GM19035 (cell line): Measurements from ENCODE around the gene MAGI1.

Experiments
- ATAC-seq: cut with Tn5 transposase; IDR thresholded peaks from one replicate; pipeline ENCODE4 v1.9.1; 2021; ENCODE audit not compliant: unreplicated experiment

The MAGI1 gene

DNA sequence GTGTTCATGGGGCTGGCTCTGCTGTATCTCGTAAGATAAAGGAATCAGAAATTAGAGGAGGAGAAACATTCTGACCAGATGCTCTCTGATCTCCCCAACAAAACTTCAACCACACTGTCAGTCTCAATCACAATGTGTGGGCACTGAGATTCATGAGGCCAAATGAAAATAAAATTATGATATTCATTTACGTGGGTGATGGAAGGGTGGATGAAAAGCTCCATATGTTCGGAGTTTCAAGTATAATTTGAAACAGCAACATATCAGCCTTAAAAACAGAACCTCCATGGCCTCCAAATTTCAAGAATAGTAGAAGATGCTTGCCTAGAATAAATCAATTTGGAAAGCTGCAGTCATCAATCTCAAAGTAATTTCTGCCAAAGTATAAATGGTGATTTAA is 363.7 kb downstream of the MAGI1 start:
- ATAC-seq: no peak

DNA sequence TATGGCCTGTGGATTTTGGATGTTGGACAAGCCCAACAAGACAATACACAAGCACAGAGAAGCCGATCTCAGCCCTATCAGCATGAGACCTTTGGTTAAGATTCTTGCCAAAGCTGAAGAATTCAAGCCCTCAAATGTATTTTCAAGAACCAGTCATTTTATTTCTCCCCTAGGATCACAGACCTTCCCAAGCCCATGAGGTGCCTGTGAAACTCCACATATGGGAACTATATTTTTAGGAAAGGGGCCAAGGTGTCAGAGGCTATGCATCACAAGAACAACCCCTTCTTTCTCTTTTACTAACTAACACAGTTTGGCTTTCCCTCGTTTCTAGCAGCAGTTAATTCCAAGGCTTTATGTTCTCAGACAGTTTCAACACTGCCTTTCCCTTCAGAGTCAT is 364.5 kb downstream of the MAGI1 start:
- no peak for ATAC-seq

DNA sequence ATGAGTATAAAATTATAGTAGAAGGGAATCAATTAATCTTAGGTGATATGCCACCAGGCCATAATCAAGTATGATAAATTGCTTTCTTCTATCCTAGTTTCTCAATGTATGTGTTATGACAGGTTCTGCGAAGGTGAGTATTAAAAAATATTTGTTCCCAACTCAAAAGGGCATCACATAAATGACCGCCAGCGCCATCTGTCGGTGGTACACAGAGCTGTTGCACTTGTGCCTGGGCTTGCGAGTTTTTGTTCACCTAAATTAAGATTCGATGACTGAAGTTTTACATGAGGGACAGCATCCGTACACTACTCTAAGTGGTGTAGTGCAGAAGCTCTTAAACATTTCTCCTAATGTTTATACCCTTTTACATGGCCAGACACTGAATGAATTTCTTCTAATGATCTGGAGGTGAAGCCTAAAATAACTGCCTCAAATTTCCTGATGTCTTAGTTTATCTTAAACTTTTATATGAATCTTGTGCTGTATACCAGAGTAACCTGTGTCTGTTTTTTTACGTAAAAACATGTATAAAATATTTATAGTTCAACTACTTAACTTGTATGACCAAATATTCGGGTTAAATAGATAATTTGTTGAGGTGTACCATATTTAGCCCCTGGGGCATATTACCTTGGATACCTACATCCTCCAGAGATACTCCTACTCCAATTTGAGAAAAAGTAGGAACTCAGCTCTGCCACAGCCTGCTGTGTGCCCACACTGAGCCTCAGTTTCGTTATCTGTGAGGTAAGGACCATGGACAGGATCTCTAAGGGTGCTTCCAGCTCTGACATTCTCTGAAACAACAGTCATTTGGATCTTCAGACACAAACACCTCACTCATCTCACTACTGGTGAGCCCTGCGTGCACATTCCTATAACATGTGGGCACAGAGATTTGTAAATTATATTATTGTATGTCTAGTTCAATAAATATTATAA is 365.6 kb downstream of the MAGI1 start:
- no peak for ATAC-seq

DNA sequence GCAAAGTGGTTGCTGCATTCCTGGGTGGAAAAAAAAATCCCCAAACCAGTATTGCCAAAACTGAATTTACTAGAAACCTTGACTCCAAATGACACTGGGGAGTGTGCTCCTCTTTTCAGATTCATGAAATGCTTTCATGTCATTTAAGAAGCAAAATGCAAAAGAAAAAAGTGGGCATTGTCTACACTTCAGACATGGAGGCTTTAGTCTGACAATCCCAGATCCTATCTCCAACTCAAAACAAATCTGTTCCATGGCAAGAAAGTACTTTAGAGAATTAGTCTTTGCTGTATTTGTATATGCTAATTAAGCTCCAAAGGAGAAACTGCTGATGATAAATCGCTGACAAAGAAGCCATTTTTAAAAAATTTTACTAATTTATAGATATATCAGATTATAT is 366.7 kb downstream of the MAGI1 start:
- no peak for ATAC-seq

DNA sequence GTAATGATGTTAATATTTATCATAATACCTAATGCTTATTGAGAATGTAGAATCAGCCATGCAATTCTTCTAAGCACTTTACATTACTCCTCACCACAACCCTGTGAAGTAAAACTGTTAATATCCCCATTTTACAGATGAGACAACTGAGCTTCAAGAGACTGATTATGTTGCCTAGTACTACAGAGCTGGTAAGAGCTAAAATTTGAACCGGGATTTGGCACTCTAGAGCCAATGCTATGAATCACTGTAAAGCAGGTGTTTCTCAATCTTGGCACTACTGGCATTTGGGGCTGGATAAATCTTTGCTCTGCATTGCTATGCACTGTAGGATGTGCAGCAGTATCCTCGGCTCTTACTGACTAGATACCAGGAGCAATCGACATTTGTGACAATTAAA is 367.7 kb downstream of the MAGI1 start:
- ATAC-seq: no peak

DNA sequence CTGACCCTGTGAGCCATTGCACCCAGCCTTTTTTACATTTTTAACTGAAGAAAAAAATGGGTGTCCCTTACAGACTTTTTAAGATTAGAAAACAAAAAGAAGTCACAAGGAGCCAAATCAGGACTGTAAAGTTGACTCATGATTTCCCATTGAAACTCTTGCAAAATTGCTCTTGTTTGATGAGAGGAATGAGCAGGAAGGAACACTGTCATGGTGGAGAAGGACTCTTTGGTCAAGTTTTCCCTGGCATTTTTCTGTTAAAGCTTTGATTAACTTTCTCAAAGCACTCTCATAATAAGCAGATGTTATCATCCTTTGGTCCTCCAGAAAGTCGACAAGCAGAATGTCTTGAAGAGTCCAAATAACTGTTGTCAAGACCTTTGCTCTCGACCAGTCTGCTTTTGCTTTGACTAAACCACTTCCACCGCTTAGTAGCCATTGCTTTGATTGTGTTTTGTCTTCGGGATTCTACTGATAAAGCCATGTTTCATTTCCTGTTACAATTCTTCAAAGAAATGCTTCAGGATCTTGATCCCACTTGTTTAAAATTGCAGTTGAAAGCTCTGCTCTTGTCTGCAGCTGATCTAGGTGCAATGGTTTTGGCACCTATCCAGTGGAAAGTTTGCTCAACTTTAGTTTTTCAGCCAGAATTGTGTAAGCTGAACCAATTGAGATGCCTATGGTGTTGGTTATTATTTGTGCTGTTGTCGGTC is 369.4 kb downstream of the MAGI1 start:
- ATAC-seq: no peak

DNA sequence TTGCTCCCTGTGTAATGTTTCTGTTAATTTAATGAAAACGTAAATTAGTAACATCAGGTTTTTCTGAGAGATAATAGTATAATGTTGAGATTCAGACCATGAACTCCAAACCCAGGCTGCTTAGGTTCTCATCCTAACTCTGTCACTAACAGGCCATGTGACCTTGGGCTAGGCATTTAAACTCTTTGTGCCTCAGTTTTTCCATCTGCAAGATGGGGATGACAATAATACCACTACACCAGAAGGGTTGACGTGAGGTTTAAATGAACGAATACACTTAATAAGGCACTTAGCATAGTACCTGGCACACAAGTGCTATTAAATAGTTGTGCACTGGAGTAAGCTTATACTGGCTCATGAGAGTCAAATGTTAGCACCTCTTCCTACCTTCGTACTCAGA is 370.8 kb downstream of the MAGI1 start:
- ATAC-seq: no peak

DNA sequence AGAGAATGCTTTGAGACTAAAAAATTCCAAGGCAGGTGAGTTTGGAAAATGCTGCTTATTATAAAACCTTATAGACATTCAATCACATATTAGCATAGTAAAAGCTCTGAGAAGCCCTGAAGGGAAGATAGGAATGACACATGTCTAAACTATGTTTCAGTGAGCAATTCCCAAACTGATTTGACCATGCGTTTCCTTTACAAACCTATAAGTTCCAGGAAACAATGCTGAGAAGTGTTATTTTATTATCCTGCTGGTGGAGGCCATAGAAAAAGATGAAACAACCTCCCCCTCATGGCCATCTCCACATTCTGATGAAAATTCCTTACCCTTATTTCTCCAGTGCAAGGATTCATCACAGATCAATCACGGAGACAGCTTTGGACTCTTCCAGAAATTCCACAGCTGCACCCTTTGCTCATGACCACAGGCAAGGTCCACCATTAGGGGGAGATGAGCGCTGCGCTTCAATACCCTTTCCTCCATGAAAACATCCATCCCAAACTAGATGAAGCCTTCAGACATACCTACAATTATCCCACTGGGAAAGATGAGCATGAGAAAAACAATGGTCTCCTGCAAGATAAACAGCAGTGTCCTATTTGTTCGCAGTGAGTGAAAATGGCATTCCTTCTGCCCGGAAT is 372.1 kb downstream of the MAGI1 start:
- no peak for ATAC-seq

DNA sequence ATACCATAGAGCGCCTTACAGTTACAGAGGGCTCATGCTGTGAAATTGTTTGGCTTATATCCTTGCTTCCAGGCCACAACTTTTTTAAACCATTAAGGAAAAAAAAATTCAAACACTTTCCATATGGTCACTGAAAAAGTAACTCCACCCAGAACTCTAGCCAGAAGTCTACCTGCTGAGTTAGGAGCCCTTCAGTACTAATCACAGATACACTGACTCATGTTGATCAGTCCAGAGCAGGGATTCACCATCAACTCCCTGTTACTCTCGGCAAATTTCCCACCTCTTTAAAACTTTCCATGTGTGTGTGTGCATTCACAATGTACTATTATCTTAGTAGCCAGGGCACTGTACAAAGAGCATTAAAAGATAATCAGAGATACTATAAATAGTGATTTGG is 372.8 kb downstream of the MAGI1 start:
- ATAC-seq: no peak

DNA sequence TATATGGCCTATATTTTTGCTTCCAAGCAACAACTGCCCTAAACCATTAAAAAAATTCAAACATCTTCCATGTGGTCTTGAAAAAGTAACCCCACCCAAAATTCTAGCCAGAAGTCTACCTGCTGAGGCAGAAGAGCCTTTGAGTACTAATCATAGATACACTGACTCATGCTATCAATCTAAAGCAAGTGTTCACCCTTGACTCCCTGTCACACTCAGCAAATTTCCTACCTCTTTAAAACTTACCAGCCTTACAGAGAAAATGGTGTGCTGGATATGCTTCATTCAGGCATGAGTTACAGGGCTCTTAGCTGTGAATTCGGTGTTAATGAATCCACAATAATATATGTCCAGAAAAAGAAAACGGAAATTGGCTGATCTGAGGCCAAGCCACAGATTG is 373.8 kb downstream of the MAGI1 start:
- no peak for ATAC-seq

DNA sequence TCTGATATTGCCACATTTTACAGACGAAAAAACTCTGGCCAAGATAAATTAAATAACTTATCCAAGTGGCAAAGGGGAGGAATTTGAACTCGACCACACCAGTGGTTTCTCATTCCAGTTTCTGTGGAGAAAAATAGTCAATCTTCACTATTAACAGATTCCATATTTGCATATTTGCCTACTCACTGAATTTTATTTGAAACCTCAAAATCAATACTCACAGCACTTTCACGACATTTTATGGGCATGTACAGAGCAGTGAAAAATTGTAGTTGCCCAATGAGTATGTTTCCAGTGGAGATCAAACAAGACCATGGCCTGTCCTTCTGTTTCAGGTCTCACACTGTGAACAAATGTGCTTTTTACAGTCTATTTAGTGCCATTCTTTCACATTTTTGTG is 374.3 kb downstream of the MAGI1 start:
- ATAC-seq: no peak

DNA sequence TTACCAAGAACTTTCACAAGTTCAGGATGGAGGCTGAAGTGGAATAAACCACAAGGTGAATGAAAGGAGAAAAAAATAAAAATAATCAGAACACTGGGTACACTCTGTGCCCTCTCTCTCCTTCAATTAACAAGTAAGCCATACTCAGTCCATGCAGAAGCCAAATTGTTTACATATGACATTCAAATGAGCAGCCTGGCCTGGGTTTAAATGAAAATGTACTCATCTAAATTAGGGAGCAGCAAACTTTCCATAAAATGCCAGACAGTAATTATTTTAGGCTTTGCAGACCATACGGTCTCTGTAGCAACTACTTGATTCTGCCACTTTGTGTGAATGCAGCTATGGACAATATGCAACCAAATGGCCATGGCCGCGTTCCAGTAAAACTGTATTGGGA is 376.6 kb downstream of the MAGI1 start:
- no peak for ATAC-seq

DNA sequence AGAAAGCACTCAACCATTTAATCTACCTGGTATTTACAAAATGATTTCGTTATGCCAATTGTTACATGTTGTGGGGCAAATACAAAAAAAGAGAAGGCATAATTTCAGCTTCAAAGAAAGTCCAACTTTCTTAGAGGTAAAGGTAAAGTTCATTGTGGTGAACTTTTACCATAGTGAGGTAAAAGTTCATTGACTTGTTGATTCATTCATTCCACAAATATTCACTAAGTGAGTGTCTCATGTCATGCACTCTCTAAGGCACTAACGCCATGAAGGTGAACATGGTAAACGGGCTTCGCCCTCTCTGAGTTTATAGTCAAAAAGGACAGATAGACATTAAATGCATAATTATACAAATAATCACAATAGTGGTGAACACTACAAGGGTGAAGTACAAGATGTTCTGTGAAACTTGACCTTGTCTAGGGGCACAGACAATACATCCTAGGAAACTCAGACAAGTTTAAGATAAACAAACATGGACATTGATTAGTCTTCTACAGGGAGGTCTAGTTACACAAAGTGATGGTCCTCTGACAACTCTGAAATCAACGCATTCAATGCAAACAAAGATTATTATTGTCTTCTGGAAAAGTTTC is 378.6 kb downstream of the MAGI1 start:
- ATAC-seq: no peak

DNA sequence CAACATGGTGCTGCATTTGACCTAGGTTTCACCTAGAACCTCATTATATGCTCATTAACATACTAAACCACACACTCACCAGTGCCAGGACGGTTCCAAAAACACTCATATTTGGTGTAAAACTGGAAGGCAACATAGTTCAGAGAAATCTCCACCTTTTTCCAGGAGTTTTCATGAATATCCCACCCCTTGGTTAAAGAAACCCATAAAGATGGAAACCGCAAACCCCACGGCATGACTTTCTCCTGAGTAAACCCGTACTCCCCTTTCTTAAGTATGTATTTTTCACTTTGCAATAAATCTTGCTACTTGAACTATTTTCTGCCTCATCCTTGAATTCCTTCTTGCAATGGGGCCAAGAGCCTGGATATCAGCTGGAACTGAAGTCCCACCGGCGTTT is 379.3 kb downstream of the MAGI1 start:
- no peak for ATAC-seq

DNA sequence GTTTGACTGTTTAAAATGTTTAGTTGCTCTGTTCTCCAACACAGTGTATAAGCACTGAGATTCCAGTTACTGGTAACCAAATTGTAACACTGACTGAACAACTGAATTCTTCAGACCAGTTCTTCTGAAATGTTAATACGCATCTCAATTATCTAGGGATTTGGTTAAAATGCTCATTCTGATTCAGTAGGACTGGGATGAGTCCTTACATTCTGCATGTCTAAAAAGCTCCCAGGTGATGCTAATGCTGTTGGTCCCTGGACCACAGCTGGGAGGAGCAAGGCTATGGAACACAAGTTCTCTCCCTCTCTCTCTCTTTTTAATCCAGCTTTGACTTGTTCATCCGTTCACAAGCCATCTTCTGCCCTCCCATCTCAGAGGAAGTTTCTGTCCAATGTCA is 380.3 kb downstream of the MAGI1 start:
- ATAC-seq: no peak

DNA sequence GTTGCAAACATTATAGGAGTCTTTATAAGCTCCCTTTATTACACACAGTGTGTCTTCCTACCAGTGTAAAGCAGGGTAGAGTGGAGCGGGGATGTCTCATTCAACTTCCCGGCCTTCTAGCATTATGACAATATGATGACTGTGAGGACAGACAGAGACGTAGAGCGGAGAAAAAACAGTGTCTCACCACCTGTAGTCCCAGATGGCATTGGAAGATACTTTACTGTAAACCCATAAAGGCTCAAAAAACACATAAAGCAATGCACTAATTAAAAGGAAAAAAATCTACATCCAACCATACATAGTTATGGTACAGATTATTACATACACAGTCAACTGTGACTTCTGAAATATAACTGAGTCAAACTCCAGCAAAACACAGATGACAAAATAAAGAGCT is 383.7 kb downstream of the MAGI1 start:
- no peak for ATAC-seq

DNA sequence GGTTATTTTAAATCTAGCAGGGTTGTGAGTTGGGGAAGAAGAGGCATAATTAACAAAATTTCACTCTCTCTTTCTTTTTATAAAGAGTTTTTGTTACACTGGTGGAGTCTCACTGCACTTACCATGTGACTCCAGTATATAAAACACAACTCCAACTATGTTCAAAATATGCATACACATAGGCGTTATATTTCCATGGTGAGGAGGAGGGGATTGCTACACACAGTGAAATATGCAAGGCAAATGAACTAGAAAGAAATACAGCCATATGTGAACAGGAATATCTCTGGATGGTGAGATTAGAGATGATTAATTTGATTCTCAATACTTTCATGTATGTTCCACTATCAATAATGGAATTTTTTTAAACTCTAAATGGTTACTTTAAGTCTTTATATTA is 385.0 kb downstream of the MAGI1 start:
- ATAC-seq: no peak

DNA sequence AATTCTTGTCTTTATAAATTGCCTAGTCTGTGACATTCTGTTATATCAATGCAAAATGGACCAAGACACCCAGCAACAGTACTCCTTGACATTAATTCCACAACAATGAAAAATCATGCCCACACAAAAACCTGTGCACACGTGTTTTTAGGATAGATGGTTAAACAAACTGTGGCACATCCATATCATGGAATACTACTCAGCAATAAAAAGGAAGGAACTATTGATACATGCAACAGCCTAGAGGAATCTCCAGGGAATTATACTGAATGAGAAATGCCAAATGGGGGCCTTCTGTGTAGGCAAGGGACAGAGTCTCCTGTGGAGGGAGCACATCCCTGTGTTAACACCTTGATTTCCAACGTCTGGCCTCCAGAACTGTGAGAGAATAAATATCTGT is 388.5 kb downstream of the MAGI1 start:
- no peak for ATAC-seq

DNA sequence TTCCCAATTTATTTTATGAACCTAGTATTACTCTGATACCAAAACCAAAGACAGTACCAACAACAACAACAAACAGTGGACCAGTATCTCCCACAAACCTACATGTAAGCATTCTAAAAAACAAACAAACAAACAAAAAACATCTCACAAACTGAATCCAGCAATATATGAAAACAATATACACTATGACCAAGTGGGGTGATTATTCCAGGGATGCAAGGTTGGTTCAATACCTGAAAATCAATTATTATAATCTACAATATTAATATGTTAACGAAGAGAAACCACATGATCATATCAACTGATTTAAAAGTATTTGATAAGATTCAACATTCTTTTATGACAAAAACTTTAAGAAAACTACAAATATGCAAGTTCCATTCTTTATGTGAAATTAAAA is 391.3 kb downstream of the MAGI1 start:
- ATAC-seq: no peak

DNA sequence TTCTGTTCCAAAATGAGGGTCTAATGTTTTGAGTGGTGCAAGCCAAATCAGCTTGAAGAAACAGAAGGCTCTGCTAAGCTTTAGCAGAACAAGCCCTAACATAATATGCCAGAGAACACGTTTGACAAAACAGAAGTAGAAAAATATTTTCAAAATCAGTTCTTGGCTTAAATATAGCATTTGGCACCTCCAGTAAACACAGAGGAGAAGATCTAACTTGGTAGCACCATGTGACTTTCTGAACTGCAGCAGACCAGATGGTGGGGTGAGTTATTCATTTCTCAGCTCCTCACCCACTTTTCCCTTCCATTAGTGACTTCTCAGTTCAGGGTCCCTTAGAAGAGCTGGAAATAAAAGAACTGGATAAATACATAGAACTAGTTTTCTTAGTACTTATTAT is 395.8 kb downstream of the MAGI1 start:
- ATAC-seq: no peak

DNA sequence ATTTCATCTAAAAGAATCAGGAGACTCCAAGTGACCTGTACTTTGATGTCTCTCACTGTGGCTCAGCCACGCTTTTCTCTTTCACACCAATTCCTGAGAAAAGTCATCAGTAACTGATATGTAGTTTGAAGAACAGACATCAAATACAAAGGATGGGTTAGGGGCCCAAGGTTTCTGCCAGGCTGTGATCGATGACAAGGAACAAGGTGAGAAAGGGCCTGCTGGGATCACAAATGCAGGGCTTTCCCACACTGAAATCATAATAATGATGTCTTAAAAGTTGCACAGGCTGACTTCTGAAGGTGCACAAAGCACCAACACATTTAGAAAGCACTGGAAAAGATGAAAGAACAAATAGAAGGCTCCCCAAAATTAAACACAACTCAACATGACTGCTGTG is 396.9 kb downstream of the MAGI1 start:
- ATAC-seq: no peak

DNA sequence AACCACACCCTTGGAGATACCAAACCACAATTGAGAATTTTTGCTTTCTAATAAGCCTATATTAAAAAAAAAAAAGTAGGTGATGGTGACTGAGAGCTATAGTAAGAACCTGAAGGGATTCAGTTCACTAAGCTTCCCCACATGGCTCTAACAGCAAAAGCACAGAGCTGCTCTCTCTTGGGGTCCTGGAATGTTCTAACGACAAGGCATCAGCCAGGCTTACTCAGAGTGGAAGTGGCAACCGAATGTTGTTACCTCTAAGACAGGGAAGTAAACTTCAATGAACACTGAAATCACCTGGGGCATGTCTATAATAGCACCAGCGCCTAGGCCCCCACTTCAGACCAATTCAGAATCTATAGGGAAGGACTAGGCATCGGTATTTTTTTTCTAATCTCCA is 397.7 kb downstream of the MAGI1 start:
- no peak for ATAC-seq
